HG03432 (cell line): ENCODE data around the gene NFAT5.

Experiments
- ATAC-seq: cut with Tn5 transposase; IDR thresholded peaks from one replicate; pipeline ENCODE4 v1.9.1; 2021; ENCODE audit warnings: mild to moderate bottlenecking, moderate library complexity; ENCODE audit not compliant: unreplicated experiment

Gene NFAT5

DNA sequence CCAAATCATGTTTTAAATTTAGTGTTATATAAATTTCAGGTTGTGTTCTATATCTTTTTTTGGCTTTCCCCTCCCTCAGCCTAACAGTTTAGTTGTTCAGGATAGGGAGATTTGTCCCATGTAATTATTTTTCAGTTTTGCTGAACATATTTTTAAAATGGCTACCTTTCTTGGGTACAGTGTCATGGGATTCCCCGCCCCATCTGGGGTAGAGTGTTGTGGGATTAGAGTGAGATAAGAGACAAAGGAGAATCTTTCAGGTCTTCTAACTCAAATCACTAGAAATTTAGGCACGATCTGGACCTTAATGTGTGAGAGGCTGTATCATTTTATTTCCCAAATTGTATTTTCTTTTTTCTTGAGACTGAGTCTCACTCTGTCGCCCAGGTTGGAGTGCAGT, 24.8 kb downstream of the NFAT5 start:
- ATAC-seq = no peak

DNA sequence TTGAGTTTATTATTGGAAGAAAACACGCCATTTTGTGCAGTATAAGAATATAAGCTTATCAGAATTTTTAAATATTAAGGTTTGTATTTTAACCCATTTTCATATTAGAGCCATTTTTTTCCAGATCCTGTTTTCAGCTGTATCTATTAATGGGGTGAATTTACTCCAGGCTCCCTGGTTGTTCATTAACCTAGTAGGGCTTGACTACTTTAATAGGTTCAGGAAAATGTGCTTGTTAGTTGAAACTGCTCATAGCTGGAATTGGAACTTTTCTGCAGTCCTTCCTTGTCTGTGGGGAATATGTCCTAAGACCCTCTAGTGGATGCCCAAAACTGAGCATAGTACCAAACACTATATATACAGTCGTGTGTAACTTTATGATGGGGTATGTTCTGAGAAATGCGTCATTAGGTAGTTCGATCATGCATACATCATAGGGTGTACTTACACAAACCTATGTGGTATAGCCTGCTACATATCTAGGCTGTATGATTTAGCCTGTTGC, 28.0 kb downstream of the NFAT5 start:
- ATAC-seq = no peak

GRCh38 chr16:69595127-69596036, 29.6 kb downstream of the NFAT5 start:
- ATAC-seq = no peak

- ATAC-seq = no peak
Observed at GRCh38 chr16:69596801-69597200, 31.0 kb downstream of the NFAT5 start.

GRCh38 chr16:69598045-69598444, 32.3 kb downstream of the NFAT5 start:
- no peak for ATAC-seq

DNA sequence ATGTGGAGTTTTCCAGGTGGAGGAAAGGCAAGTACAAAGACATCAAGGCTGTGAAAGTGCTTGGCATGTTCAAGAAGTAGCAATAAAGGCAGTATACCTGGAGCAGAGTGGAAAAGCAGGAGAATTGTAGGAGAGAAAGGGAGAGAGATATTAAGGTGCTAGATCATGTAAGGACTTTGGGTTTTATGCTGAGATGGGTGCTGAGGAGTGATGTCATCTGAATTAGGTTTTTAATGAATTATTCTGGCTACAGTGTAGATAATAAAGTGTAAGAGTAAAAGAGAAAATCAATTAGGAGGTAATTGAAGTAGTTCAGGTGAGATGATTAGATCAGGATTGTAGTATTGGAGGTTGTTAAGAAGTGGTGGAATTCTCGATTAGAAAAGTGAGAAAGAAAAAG, 34.0 kb downstream of the NFAT5 start:
- ATAC-seq = no peak

GRCh38 chr16:69600202-69600601, 34.4 kb downstream of the NFAT5 start:
- no peak for ATAC-seq

GRCh38 chr16:69601250-69601649, 35.5 kb downstream of the NFAT5 start:
- no peak for ATAC-seq

DNA sequence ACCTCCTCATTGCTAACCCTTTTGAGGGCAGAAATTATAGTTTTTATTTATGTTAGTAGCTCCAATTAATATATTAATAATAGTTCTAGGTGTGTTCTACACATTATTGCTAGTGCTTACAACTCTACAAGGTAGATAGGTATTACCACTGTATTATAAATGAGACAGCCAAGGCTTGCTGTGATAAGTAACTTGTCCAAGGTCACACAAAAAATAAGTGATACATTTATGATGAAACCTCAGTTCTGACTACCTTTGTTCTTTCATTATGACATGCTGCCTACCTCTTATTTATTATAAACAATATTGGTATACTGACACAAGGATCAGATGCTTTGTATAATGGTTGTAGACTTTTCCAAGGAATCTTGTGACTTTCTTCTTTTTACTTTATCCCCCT, 41.2 kb downstream of the NFAT5 start:
- ATAC-seq = no peak

DNA sequence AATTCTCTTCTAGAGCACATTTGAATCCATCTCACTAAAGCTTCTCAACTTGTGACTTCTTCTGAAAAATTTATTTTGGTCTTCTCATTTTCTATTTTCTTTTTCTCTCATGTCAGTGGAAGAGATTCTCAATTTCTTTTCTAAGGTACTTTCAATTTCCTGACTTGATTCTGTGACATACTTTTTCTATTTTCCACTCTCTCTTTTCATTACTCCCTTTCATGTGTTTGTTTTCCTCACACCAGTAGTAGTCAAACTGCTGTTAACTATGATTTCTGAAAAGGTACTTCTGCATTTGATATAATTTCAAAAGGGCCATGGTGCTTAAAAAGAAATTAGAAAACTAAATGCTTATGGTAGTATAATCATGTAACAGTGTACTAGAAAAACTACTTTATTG, 41.9 kb downstream of the NFAT5 start:
- ATAC-seq = no peak

DNA sequence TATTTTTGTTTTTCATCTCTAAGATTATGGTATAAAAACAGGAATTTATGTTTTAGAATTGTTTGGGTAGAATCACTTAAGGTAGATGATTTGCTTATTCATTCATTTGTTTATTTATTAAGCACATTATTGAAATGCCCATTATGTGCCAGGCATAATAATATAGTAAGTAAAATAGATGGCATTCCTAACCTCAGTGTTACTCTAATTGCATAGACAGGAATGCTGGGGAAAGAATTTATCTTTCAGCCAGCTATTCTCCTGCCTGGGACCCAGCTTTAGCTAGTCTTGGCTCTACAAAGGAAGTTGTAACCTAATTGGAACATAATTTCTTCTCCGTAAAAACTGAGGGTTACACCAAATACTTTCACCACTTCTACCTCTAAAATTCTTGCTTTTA, 44.6 kb downstream of the NFAT5 start:
- no peak for ATAC-seq

DNA sequence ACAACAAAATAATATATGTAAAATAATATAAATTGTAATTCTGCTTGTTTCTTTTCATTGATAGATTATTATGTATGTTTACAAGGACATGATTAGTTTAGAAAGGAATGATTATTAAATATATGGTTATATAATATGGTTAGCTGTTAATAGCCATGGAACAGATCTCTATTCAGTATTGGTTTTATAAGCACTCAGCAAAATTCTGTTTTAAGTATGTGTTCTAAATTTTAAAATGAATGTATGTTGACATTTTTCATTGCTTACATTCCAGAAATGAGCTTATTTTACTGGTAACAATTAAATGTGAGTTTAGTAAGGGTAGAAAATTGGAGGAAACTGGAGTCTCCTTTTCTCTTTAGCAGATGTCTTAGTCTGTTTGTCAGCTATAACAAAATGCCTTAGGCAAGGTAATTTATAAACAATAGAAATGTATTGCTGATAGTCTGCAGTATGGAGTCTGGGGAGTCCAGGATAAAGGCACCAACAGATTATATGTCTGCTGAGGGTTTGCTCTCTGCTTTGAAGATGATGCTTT, 45.4 kb downstream of the NFAT5 start:
- ATAC-seq = no peak

DNA sequence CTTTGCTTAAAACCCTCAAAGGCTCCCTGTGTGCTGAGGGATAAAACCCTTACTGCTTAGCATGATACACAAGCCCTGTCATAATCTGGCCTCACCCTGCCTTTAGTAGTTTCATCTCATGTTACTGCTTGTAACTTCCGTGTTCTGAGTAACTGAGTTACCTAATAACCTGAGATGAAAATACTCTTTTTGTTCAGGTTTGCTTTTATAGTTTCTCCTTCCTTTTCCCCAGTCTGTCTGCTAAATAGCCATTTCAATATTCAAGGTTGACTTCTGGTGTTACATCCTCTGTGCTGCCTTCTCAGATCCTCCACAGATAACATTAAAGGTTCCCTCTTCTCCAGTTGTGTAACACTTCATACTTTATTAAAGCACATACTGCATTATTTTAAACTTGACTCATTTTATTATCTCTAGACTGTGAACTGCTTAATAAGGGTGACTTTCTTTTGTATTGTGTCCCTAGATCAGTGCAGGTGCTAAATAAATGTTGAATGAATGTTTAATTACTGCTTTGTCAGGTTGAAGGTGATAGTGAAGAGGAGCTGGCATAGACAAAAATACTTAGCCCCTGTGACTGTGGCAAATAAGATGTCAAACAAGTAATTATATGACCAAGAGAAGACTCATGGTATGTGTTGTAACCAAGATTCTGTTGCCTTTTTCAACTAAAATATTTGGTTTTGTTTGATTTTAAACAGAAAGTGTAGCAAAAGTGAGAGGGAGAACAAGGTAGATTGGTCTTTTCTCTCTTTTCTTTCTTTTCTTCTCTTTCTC, 47.8 kb downstream of the NFAT5 start:
- peak; percentile 58 for ATAC-seq

DNA sequence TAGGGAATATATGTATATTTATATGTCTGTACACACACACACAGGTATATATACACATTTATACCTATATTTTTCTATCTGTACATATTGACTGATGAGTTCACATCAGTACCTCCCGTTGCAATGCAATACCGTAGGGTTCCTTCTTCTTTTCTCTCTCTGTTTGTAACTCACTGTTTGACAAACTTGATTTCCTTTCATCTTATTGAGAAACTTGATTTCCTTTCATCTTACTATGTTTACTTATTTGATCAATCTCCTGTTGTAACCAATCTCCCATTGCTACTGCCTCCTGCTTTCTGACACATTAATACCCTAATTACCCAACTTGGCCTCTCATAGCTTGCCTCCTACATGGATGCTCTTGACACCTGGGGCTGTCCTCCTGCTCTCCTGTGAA, 49.8 kb downstream of the NFAT5 start:
- ATAC-seq = no peak

GRCh38 chr16:69616082-69616481, 50.3 kb downstream of the NFAT5 start:
- ATAC-seq = no peak

DNA sequence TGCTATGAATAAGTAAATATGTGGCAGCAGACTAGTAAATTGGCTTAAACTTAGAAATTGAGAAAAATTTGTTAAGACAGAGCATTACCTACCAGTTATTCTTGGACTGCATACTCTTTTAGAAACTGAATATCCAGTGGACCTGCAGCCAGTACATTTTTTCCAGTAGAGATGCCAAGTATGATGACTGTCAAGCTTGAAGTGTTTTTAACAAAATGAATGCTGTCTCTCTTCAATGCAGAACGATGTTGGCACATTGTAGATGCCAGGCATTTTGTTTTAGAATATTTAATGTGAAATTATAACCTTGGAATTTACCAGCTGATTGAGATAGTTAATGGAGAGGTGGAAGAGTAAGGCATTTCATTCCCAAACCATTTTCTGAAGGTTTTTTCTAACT, 52.5 kb downstream of the NFAT5 start:
- ATAC-seq = no peak

- no peak for ATAC-seq
Observed at GRCh38 chr16:69618721-69619120, 53.0 kb downstream of the NFAT5 start.

DNA sequence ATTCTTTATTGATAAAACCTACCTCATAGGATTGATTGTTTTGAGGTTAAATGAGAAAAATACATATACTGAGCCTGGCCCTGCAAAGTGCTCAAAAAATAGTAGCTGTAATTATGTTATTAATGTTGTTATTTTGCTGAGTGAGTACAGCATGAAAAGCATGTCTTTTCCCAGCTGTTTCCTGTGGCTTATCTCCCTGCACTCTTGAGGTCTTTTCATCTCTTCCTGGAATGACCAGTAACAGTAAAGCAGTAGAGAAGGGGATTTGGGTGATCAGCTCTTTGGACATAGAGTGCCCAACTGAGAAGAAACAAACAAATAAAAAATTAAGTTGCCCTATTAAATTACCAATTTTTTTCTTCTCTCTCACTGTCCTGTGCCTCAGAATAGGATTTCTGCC, 53.7 kb downstream of the NFAT5 start:
- no peak for ATAC-seq

GRCh38 chr16:69620573-69620972, 54.8 kb downstream of the NFAT5 start:
- no peak for ATAC-seq

DNA sequence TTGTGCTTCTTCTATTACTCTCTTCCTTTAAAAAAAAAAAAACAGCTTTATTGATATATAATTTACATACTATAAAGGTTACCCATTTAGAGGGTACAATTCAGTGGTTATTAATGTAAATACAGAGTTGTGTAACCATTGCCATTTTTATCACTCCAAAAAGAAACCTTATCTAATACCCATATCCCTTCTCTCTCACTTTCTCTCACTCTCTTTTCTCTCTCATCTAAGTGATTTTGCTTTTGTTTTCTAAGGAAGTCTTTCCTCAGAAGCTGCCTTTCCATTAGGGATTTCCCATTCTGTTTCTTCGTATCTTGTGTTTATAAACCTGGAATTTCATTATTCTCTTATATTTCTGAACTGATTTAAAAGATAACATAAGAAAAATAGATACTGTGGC, 55.5 kb downstream of the NFAT5 start:
- ATAC-seq = no peak

DNA sequence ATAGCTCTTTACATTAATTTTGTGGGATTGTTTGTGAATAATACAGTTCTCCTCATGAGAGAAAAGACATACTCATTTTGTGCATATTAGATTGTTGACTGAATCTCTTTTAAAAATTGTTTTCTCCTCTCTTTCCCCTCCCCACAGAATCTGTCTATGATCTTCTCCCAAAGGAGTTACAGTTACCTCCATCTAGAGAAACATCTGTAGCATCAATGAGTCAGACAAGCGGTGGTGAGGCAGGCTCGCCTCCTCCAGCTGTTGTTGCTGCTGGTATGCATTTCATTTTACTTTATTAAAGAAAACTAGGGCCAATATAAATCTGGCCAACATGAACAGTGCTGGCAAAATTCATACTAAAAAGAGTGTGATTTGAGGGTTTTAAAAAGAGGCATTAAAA, 60.5 kb downstream of the NFAT5 start:
- no peak for ATAC-seq

GRCh38 chr16:69632828-69633227, 67.1 kb downstream of the NFAT5 start:
- ATAC-seq = no peak
